ENCODE results near the gene DGKD.

The DGKD gene

GRCh38 chr2:233498126-233498525 lies 143.8 kb downstream of the DGKD start:
- no peak for DNase-seq (ENCODE audit: low read depth)

DNA sequence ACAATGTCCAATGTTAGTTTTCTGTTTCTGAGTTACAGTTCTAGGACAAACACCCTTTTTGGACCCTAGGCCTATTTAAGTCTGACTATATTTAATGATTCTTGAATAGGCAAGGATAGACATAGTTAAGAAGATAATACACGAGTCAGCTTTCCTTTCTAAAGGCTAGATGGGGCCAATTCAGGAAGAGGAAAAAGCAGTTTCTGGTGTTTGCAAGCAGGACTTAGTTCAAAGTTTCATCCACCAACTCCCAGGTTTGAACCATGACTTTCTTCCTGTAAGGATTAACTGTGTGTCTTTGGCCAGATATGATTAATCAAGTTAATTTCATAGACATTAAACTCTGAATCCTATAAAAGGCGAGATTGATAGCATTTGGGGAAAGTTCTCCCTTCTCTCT lies 145.6 kb downstream of the DGKD start:
- DNase-seq (ENCODE audit: low read depth) = no peak

DNA sequence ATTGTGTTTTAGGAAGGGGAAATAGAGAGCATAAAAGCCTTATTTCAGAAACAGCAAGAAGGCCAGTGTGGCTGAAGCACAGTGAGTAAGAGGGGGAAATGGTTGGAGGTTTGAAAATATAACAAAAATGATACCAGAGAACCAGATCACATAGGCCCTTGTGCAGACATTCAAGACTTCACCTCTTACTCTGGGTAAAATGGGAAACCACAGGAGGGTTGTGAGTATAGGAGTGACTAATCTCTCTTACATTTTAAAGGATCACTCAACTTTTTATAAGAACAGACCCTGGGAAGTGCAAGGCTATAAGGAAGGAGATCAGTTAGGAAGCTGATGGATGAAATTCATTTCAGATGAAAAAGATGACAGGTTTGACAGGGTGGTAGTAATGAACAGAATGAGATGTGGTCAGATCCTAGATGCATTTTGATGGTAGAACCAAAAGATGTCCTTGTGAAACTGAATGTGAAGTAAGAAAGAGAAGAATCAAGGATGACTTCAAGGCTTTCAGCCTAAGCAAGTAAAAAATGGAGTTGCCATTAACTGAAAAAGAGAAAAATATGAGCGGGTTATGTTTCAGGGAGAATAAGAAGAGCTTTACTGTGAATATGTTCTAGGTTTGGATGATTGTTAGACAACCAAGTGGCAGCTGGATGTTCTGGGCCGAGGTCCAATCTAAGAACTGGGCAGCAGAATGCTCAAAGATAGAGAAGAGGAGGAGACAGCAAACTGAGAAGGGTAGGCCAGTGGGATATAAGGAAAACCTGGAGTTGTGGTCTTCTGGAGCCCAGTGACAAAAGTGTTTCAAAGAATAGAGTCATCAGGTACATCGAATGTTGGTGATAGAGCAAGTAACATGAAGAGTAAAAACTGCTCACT lies 147.1 kb downstream of the DGKD start:
- no peak for DNase-seq (ENCODE audit: low read depth)

DNA sequence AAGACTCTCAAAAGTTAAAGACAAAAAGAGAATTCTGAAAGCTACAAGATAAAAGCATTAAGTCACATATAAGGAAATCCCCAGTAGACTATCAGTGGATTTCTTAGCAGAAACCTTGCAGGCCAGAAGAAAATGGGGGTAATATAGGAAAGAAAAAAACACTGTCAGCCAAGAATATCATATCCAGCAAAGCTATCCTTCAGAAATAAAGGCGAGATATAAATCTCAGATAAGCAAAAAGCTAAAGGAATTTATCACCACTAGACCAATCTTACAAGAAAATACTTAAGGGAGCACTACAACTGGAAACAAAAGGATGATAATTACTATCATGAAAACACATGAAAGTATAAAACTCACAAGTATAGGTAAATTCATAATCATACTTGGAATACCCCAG lies 149.2 kb downstream of the DGKD start:
- DNase-seq (ENCODE audit: low read depth) = no peak

DNA sequence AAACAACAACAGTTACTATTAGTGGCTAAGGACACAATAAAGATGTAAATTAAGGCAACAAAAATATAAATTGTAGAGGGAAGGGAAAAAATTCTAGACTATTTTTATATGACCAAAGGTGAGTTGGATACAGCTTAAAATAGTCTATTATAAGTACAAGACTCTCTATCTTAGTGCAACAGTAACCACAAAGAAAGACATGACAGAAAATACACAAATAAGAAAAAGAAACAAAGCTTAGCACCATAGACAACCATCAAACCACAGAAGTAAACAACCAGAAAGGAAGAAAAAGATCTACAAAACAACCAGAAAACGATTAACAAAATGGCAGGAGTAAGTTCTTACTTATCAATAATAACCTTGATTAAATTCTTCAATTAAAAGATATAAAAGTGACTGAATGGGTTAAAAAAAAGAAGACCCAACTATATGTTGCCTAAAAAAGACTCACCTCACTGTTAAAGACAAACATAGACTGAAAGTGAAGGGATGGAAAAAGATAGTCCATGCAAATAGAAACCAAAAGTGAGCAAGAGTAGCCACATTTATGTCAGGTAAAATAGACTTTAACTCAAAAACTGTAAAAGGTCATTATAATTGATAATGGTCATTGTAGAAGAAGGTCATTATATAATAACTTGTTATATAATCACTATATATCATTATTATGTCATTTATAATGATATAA lies 149.8 kb downstream of the DGKD start:
- DNase-seq (ENCODE audit: low read depth) = no peak

DNA sequence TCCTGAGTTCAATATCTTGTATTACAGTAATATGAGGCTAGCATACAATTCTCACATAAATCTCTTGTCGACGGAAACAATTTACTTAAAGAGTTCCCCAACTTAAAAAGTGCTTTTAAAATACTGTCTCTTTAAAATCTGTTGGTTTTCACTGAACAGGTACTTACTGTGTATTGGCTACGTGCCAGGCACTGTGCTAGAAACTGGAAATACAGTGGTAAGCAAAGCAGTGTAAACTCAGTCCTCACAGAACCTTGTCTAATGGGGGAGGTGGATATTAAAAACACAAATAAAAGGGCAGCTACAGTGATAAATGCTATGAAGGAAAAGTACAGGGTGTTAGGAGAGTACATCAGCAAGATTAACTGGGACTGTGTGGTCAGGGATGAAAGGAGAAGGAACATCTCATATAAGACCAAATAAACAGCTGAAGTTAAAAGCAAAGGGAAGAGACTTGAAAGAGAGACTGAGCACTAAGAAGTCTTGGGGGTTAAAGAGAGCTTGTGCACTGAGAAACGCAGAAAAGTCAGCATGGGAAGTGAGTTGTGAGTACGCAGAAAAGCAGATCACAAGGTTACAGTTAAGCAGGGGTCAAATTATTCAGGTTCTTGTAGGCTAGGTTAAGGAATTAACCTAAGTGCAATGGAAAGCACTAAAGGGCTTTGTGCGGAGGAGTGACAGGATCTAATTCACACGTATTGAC lies 159.8 kb downstream of the DGKD start:
- no peak for DNase-seq (ENCODE audit: low read depth)

DNA sequence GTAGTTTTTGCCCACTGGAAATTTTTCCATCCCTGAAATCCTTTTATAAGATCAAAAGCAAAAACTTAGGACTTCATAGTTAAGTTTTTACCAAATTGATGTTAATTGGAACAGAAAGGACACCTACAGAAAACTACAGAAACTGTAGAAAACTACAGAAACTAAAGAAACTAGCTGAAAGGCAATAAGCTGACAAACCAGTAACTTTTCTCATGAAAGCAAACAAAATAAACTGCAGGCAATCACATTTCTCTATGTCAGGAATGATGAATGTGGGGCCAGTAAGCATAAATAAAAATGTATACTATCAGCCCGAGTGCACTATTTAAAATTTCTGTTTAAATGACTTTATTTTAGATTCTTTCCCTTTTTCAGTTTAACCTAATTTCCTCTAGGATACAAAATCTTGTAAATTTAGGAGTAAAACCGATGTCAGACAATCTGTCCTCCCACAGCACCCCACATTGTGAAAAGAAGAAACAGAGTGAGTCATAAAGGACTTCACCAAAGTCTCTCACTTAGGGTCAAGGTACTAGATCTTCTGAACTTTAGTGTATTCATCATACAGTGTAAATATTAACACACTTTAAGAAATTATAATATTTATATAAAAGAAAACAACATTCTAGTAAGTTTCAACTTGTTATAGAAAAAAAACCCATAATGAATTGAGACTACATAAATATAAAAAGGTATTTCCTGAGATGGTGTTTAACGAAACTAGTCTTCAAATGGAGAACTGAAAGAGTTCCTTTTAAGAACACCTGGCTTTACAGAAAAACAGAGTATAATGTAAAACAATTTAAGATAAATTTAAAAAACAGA lies 165.7 kb downstream of the DGKD start:
- DNase-seq (ENCODE audit: low read depth) = no peak
